Pons (tissue), 1 donor: Measurements from ENCODE around the gene TENM3.

Experiments
- DNase-seq: peaks from one replicate; pipeline ENCODE4 v3.0.0-alpha.2; 2016; ENCODE audit warnings: low spot score

TENM3 gene

DNA sequence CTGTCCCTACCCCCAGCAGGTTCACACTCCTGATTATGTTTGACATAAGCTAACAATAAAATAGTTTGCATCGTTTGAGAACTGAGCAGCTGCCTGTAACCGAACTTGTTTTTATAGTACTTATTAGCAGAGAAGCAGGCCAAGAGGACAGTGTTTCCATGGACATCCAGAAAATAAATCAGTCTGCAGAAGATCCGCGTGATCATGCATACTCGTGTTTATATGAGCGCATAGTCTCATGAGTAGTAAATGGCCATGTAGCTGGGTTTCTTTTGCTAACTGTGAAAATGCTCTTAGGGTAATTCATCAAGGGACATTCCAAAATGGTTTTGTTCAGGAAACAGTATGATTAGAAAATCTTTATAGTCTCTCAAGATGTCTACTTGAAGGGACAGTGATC lies 384.8 kb downstream of the TENM3 start:
- DNase-seq: no peak

DNA sequence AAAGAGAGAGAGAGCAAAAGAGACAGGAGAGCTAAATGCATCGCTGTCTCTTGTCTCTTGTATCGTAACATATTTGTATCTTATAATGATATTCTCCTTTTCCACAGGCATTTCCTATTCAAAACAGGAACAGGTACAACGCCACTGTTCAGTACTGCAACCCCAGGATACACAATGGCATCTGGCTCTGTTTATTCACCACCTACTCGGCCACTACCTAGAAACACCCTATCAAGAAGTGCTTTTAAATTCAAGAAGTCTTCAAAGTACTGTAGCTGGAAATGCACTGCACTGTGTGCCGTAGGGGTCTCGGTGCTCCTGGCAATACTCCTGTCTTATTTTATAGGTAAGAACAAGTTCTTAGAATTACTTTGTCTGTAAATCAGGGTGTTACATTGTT lies 385.3 kb downstream of the TENM3 start:
- no peak for DNase-seq

DNA sequence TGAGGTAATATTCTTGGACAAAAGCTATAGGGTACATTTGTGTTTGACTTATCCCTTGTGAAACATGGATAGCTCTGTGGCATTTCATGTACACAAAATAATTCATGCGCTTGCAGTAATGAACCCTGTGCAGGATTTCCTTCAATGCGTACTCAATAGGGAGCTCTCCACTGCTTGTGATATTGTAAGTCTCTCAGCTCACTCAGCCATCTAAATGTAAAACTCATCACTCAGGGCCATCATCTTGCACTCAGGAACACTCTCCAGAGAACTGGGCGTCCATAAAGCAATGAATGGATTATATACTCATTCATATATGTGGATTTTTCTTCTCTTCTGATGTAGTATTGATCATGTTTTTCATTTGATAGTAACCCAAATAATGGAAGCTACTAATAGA lies 385.9 kb downstream of the TENM3 start:
- no peak for DNase-seq

DNA sequence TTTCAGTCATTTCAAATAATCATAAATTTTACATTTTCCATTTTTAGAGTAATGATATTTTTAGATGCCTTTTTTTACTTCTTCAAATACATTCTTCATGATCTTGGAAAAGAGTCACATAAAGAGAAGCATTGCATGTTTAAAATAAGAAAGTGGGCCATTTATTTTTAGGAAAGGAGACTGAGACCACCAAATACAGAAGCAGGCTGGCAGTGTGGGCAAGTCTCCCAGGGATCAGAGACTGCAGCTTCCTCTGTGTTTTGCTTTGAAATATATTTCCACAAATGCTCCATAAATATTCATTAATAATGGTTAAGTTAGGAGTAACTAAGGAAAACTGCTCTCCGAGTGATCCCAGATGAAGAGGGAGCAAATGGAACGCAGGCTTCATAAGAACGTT lies 397.3 kb downstream of the TENM3 start:
- DNase-seq: no peak

DNA sequence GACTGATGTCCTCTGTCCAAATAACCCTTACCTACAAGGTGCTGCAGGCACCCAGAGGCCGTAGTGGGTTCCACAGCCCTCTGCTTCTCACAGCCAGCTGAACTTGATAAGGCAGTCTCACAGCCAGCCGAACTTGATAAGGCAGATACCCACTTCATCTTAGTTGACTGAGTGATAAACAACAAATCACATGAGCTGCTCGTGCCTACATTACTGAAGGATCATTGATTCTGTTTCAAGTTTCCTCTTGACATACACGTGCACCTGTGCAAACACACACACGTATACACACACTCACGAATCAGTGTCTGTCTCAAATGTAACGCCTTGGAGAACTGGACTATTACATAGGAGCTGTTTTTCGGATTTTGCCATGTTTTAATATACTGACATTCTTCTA lies 397.7 kb downstream of the TENM3 start:
- DNase-seq: no peak

DNA sequence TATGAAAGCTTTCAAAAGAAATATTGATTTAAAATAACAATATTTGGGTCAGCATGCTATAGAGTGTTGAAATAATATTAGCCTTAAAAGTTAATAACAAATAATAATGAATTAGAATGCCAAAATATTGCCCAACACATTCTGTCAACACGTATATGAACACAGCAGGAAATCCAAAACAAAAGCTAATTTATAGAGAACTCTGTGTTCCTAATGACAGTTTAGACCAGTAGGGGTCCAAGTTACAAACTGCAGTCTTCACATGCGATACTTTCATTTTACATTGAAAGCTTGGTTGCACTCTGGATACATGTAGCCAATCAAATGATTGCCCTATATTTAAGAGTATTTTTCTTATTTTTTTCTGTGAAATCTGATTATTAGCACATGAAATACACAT lies 399.6 kb downstream of the TENM3 start:
- DNase-seq: no peak

DNA sequence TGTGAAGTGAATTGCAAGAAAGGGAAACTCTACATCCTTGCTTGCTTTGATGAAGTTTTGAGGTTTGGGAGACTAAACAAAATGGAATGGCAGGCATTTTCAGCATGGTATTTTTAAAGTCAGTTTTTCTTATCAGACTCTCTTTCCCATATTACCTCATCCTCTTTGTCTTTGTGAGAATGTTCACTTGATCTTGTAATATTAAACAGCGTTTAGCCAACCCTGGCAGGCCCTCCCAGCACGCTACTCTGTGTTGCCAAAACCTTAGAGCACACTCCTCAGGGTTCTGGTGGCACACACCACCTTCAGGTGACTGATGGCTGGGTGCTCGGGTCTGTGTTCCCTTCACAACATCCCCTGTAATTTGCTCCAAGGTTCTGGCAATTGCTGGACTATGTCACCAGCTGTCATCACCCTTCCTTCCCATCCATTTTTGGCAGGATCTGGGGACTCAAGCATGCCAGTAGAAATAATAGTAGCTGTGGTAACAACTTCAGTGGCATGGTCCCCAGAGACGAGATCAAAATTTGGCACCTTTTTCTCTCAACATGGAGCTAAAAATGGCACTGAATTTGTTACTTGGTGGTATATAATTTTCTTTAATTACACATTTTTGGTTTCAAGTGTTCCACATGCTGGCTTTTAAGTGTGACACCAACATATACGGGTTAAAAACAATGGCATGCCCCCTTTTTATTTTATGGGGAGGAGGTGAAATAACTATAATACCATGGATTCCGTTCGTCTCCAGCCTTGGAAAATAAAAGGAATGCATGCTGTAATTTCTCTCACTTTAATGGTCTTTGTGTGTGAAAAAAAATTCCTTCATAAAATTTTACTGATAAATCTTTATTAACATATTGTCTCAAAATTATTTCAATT lies 400.8 kb downstream of the TENM3 start:
- DNase-seq: no peak

DNA sequence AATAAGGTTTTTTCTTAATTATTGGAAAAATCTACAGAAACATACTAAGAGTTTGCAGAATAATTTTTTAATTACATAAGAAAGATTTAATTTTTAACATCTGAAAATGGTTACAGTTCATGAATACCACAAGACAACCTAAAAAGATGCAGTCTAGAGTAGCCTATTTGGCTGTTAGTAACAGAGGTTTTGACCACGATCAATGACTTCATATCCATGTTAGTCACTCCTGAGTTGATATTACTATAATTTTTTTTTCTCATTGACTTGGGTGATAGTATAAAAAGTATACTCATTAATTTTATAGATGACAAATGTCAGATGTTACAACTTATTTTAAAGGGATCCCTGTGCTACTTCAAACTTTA lies 401.5 kb downstream of the TENM3 start:
- DNase-seq: no peak

DNA sequence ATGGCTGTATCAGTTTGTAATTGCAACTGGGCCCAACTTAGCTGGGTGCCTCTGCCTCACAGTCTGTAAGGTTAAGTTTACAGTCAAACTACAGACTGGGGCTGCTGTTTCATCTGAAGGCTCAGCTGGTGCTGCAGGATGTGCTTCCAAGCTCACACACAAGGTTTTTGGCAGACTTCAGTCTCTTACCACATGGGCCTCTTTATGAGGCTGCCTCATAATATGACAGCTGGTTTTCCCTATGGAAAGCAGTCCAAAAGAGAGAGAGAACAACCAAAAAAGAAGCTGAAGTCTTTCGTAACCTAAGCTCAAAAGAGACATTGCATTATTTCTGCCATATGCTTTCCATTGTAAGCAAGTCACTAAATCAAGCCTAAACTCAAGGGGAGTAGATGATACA lies 402.3 kb downstream of the TENM3 start:
- DNase-seq: no peak

DNA sequence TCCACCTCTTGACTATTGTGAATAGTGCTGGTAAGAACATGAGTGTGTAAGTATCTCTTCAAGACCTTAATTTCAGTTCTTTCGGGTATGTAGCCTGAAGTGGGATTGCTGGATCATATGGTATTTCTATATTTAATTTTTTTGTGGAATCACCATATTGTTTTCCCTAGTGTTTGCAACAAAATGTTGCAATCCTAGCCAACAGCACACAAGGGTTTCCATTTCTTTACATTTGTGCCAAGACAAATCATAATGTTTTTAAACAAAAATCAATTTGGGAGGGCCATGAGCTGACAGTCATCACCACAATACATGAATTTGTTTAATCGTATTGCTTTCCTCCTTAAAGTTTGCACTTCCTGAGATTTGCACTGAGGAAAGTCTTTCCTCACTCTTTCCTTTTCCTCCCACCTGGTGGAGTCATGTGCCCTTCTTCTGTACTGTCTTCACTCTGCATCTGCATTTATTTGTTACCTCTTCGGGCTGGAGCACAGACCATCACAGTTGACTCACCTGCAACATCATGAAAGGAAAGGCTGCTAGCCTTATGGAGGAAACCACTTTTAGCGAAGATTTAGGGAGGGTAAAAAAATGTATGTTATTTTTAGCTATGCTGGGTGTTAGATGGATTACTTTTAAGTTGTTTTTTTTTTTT lies 404.6 kb downstream of the TENM3 start:
- no peak for DNase-seq

DNA sequence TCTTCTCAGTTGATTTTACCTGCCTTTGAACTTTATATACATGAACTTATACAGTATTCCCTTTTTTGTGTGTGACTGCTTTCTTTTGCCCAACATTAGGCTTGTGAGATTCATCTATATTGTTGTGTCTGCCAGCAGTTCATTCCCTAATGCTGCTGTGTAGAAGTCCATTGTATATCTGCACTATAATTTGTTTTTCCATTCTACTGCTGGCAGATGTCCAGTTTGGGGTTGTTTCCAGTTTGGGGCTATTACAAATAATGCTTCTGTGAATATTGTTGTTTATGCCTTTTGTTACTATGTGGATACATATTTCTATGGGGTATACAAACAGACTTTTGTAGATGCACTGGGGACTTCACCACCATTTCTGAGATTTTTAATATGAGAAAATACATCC lies 405.6 kb downstream of the TENM3 start:
- DNase-seq: no peak

DNA sequence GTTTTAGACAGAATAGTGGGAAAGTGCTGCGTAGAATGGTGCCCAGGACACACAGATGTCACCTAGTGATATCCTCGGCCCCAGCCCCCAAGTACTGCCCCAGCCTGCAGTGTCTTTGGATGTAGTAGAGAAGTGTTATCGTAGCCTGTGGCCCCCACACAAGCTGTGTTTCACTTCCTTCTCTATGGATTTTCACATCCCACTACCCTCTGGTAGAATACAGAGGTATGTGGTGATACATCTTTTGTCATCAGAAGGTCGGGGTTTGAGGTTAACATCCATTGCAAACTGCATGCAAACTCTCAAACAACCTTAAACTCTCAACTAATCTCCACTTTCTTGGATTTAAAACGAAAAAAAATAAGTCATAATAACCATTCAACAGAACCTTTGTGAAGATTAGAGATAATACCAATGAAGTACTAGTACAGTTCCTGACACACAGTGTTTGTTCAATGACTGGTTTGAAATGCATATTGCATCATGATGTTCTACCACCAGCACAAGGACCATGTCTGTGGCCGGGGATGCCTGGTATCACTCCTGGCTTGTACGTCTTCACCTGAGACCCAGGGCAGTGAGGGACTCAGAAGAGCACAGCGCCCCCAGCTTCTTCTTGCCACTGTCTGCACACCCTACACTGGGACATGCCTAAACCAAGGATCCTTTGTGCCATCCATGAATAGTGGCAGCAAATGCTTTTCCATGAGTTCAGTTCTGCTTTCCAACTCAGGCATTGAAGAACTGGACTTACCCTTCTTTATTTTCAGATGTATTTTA lies 406.7 kb downstream of the TENM3 start:
- no peak for DNase-seq

DNA sequence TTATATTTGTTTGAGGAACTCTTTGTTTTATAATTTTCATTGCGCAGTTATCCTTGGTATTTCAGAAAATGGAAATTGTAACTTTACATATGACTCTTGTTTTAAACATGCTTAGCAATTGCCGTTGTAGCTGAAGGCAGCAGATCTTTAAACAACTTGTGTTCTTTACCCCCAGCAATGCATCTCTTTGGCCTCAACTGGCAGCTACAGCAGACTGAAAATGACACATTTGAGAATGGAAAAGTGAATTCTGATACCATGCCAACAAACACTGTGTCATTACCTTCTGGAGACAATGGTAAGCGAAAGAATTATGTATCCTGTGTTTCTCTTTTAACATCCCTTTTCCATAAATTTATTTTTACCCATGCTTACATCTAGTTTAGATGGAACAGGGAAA lies 410.4 kb downstream of the TENM3 start:
- no peak for DNase-seq

DNA sequence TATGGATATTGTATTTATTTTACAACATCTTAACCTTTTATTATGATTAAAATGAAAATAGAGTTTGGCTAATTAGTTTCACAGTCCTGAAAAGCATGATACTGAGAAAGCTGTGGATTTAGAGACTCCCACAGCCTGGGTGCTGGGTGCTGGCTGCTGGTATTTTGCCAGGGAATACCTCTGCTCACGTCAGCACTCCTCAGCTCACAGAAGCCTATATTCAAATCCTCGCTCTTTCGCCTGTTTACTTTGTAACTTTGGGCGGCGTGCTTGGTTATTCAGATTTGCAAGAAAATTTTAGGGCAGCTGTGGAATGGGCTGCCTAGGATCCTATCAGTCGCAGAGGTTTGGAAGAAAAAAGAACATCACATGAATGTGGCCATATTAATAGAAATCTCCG lies 412.1 kb downstream of the TENM3 start:
- no peak for DNase-seq

DNA sequence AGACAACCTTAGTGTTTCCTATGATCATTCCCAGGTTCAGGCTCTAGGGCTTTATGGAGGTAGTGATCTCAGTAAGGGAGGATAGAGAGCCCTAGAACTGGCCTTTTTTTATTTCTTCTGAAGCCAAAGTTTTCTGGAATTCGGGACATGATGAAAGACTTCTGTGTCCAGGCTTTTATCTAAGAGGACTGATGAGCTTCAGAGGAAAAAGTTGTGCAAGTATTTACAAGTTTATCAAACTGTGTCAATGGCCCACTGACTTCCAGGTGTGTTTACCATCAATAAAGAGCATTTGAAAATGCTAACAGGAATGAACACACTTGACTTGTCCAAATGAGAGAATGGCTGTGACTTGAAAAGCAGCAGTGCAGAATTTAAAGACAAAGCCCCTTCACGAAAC lies 419.3 kb downstream of the TENM3 start:
- DNase-seq: no peak

DNA sequence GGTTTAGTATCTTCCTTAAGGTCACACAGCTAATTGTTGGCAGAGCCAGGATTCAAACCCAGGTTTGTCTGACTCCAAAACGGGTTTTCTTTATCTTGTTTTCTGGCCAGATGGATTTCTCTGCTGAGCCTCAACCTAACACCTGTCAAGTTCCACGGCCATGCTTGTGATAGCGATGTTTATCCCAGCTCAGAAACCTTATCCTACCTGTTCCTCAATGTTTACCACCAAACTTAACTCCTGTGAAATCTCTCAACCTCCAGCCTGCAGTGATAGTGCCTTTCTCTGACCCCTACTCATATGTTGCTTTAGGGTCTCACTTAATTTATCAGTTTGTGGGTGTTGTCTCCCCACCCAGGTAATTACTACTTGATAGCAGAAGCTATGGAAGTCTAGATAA lies 428.0 kb downstream of the TENM3 start:
- DNase-seq: no peak

DNA sequence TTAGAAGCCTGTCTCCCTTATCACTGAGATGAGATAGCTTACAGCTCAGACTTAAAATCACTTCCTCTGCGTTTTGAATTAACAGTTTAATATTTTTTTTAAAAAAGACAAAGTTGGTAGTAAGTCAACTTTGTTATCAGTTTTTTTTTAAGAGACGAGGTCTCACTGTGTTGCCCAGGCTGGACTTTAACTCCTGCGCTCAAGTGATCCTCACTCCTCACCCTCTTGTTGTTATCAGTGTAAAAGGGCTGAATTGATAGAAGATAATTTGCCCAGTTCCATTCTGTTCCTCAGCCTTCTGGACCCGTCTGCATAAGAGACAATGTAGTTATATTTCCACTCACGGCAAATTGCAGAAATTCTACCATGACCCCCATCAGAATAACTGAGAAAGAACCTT lies 428.5 kb downstream of the TENM3 start:
- DNase-seq: no peak

DNA sequence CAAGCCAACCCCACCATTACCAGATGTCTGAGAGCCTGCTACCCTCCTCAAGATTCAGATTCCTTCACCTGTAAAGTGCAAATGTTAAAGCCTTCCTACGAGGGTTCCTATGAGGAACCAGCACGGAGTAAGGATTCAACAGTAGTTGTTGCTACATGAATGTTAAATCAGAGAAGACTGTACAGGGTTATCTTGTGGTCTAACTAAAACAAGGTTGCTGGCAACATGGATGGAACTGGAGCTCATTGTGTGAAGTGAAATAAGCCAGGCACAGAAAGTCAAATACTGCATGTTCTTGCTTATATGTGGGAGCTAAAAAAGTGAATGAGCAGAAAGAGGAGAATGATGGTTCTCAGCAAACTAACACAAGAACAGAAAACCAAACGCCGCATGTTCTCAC lies 435.4 kb downstream of the TENM3 start:
- no peak for DNase-seq

DNA sequence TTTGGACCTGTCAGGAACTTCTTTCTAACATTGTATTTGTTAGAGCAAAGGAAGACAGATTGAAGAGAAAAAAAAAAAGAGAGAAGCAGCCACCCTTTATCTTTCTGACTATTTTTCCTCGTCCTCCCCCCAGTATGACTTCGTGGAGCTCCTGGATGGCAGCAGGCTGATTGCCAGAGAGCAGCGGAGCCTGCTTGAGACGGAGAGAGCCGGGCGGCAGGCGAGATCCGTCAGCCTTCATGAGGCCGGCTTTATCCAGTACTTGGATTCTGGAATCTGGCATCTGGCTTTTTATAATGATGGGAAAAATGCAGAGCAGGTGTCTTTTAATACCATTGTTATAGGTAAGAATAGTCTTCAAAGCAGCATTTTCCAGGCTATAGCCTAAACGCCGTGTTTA lies 436.3 kb downstream of the TENM3 start:
- DNase-seq: no peak

DNA sequence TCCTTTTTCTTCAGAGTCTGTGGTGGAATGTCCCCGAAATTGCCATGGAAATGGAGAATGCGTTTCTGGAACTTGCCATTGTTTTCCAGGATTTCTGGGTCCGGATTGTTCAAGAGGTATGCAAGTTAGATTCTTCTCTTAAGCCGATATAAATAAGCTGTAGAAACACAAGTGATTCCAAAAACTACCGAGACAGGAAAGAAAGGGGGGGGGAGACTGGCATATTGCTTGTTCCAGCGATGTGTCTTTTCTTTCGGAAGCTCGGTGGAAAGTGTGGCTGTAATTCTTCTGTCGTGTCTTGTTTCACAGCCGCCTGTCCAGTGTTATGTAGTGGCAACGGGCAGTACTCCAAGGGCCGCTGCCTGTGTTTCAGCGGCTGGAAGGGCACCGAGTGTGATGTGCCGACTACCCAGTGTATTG lies 437.0 kb downstream of the TENM3 start:
- peak; percentile 8 for DNase-seq

DNA sequence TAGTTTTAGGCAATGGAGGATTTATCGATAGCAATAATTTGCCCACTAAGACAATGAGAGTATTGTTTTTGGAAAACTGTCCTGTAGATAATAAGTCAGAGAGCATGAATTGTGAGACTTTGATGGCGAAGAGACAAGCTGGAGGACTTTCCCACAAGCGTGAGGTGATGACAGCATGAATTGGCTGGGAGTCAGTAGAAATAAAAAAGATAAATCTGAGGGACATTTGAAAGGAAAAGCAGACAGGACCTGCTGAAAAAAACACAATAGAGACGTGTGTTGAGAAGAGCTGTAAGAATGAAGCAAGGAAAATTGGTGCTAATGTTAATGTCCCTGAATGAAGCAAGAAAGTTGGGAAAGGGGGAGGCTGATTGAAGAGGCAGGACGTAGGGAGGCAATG lies 440.5 kb downstream of the TENM3 start:
- no peak for DNase-seq

DNA sequence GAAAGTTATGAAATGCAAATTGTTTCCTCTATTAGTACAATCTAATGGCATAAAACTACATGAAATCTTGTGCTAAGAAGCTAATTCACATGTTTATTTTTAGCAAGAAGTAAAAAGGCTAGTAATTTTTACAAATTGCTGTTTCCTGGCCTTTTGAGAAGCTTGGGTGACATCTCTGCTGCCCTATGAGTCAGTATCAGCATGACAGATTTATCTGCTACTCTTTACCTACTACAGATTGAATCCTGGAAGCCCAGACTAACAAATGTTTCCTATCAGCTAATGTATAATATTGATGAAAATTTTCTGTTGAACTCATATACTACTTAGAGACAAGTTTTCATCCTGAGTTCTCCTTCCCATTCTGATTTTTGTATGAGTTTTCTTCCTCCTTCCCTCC lies 441.6 kb downstream of the TENM3 start:
- DNase-seq: no peak

DNA sequence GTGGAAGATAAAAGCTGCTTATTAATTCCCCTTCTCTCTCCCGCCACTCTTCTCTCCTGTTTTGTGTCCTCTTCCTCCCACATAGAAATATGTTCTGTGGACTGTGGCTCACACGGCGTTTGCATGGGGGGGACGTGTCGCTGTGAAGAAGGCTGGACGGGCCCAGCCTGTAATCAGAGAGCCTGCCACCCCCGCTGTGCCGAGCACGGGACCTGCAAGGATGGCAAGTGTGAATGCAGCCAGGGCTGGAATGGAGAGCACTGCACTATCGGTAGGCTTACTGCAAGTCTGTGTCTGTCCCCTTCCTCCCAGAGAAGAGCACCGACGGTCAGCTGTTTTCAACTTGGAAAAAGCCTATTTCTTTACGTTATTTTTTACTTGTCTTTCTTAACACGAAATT lies 444.9 kb downstream of the TENM3 start:
- no peak for DNase-seq
